Spleen (tissue), 11 donors: Measurements from ENCODE around the gene EPB41. TPM values are rescaled to one million over a fixed set of nuclear protein-coding genes. Genes with fewer than 3 reads are reported as not detected.

ENCODE experiments used
- DNase-seq: peaks from one replicate; pipeline ENCODE4 v3.0.0-alpha.2; 2020
- H3K27ac ChIP-seq, 8 donors: fragments of 200-600 bp; sonication (generic) in 7 of 8; 1 replicate in 4 of 8; 2 replicates in 4 of 8; pipeline versions ENCODE4 v1.5.0 to v1.8.0; 2016 to 2021; ENCODE audit warnings: inconsistent platforms in 4 of 8, mild to moderate bottlenecking in 4 of 8, moderate library complexity in 1 of 8
- H3K27me3 ChIP-seq, 7 donors: fragments of 200-600 bp; sonication (generic) in 6 of 7; replicated peaks in 1 of 7; 1 replicate in 4 of 7; 2 replicates in 3 of 7; pipeline versions ENCODE4 v1.5.0 to v1.8.0; 2016 to 2021; ENCODE audit warnings: inconsistent platforms in 3 of 7, mild to moderate bottlenecking in 1 of 7
- H3K36me3 ChIP-seq, 6 donors: fragments of 200-600 bp; sonication (generic) in 5 of 6; 1 replicate in 4 of 6; 2 replicates in 2 of 6; pipeline versions ENCODE4 v1.5.0 to v1.8.0; 2016 to 2021; ENCODE audit warnings: inconsistent platforms in 2 of 6
- H3K4me1 ChIP-seq, 6 donors: fragments of 200-600 bp; sonication (generic) in 5 of 6; 1 replicate in 3 of 6; 2 replicates in 3 of 6; pipeline versions ENCODE4 v1.5.0 to v1.8.0; 2016 to 2021; ENCODE audit warnings: inconsistent platforms in 3 of 6
- H3K4me3 ChIP-seq, 8 donors: fragments of 200-600 bp; sonication (generic) in 7 of 8; 1 replicate in 4 of 8; 2 replicates in 4 of 8; pipeline versions ENCODE4 v1.5.0 to v1.8.0; 2016 to 2021; ENCODE audit warnings: inconsistent platforms in 4 of 8, mild to moderate bottlenecking in 4 of 8, moderate library complexity in 2 of 8
- H3K9me3 ChIP-seq, 8 donors: fragments of 200-600 bp; sonication (generic) in 7 of 8; 1 replicate in 4 of 8; 2 replicates in 4 of 8; pipeline versions ENCODE4 v1.5.0 to v1.8.0; 2016 to 2021; ENCODE audit warnings: inconsistent platforms in 4 of 8
- CTCF ChIP-seq, 11 experiments: fragments of 200-600 bp in 7 of 11; fragments of 450-650 bp in 4 of 11; sonication (generic) in 4 of 11; IDR thresholded peaks in 8 of 11; conservative IDR thresholded peaks in 3 of 11; 1 replicate in 7 of 11; 2 replicates in 4 of 11; pipeline versions ENCODE4 v1.4.0 to v1.8.0; 2016 to 2021; ENCODE audit warnings: antibody characterized with exemption in 11 of 11, inconsistent platforms in 4 of 11, mild to moderate bottlenecking in 1 of 11
- POLR2A ChIP-seq, 3 donors: fragments of 450-650 bp; IDR thresholded peaks; one replicate each; pipeline ENCODE4 v1.5.1; 2017; ENCODE audit warnings: antibody characterized with exemption in 3 of 3, mild to moderate bottlenecking in 1 of 3
- POLR2AphosphoS5 ChIP-seq, 3 donors: sonication (generic); formaldehyde crosslinking; IDR thresholded peaks; one replicate each; pipeline ENCODE4 v1.5.1; 2017; ENCODE audit warnings: antibody characterized with exemption in 3 of 3
- WGBS, 5 donors: extraction: QIAGEN DNeasy Blood & Tissue Kit in 3 of 5; methylation state at CpG; one replicate each; pipeline versions ENCODE4 v1.1.5 to v1.1.7; 2013 to 2018; 5-methylcytosine and 5-hydroxymethylcytosine counted together
- intact Hi-C: fragments of 100-400 bp; cut with DNase I; formaldehyde crosslinking; loops from one replicate; pipeline ENCODE4 v1.15.0; 2023; ENCODE audit warnings: low total_unique reads
- polyA plus RNA-seq, 3 donors: library from polyadenylated mRNA; stranded (reverse); fragments of 200-250 nt; gene quantifications; one replicate each; pipeline ENCODE4 v1.2.1, GENCODE V29; 2013
- total RNA-seq, 7 donors: library from RNA; depleted of rRNA in 3 of 7; stranded (reverse); fragments of >200 nt in 3 of 7; fragmentation: NEBNext Ultra II Directional in 4 of 7; extraction: Animal tissue kit (Norgen Biotek cat#: 25700) in 4 of 7; gene quantifications; one replicate each; pipeline versions ENCODE4 v1.1.0 to v1.2.1, GENCODE V29; 2016 to 2021
- donor health status: healthy with polysubstance abuse.
- donor health status: DM: no; HTN: no; CAD: no; lungs with moderate emphysema.
- donor health status: DM: no; HTN: no; CAD: no.
- donor health status: Bipolar disorder and iron deficiency.
- donor health status: healthy.
- donor health status: DM: no; HTN: no; CAD: no.
- donor health status: DM: yes; HTN: yes; CAD: no.

EPB41 gene
- total and polyA plus RNA-seq, 10 donors = 6.3 to 156 (median 58.8) TPM

GRCh38 chr1:28894785-28895184, 19.6 kb upstream of the EPB41 start:
- intact Hi-C loops = no loop called here
- 82 to 98% (median 89%) methylated on average over 2 of the region's 2 CpGs for WGBS, 5 donors
- TF ChIP-seq CTCF (IDR thresholded peaks at IDR 0.05 in 8 of 11, conservative IDR thresholded peaks at IDR 0.05 in 3 of 11) = no peak
- no peak for TF ChIP-seq POLR2AphosphoS5 (IDR thresholded peaks at IDR 0.05)
- no peak for TF ChIP-seq POLR2A (IDR thresholded peaks at IDR 0.05)
- Histone ChIP-seq H3K36me3 (peaks cover 0 to 28% (median 3%) of the 10 kb centered on the region in 6 donors), H3K27me3 (no peaks in the 10 kb centered on the region), H3K4me3 (no peak overlapping the region), H3K27ac (no peak overlapping the region), H3K9me3 (no peaks in the 10 kb centered on the region), H3K4me1 (peaks cover 8 to 34% (median 25%) of the 10 kb centered on the region in 6 donors)
- DNase-seq = no peak

GRCh38 chr1:28895896-28896608, 18.3 kb upstream of the EPB41 start:
- H3K36me3 ChIP-seq = peaks cover 0 to 28% (median 3%) of the 10 kb centered on the region in 6 donors
- WGBS, 5 donors = 87 to 96% (median 92%) methylated on average over 4 of the region's 4 CpGs
- intact Hi-C loops = no loop called here
- no peaks in the 10 kb centered on the region for H3K9me3 ChIP-seq
- DNase-seq = no peak
- no peak overlapping the region for H3K4me3 ChIP-seq
- H3K4me1 ChIP-seq = peaks cover 8 to 25% (median 19%) of the 10 kb centered on the region in 6 donors
- TF ChIP-seq CTCF (IDR thresholded peaks at IDR 0.05 in 8 of 11, conservative IDR thresholded peaks at IDR 0.05 in 3 of 11) (no peak), POLR2A (IDR thresholded peaks at IDR 0.05) (no peak), POLR2AphosphoS5 (IDR thresholded peaks at IDR 0.05) (no peak)
- H3K27ac ChIP-seq = no peak overlapping the region
- H3K27me3 ChIP-seq = no peaks in the 10 kb centered on the region

- Histone ChIP-seq H3K27me3 (no peaks in the 10 kb centered on the region), H3K9me3 (no peaks in the 10 kb centered on the region), H3K4me1 (peaks cover 8 to 25% (median 19%) of the 10 kb centered on the region in 6 donors), H3K4me3 (no peak overlapping the region), H3K36me3 (peaks cover 0 to 28% (median 3%) of the 10 kb centered on the region in 6 donors), H3K27ac (no peak overlapping the region)
- 62 to 95% (median 80%) methylated on average over 3 of the region's 3 CpGs for WGBS, 5 donors
- TF ChIP-seq POLR2A (IDR thresholded peaks at IDR 0.05) (no peak), CTCF (IDR thresholded peaks at IDR 0.05 in 8 of 11, conservative IDR thresholded peaks at IDR 0.05 in 3 of 11) (no peak), POLR2AphosphoS5 (IDR thresholded peaks at IDR 0.05) (no peak)
- intact Hi-C loops = no loop called here
- no peak for DNase-seq
These were observed 17.8 kb upstream of the EPB41 start for GRCh38 chr1:28896609-28896986.

- no peak for DNase-seq
- peaks cover 0 to 28% (median 3%) of the 10 kb centered on the region in 6 donors for H3K36me3 ChIP-seq
- peak overlapping the region in 3 of 8 donors; percentile 39 to 72 (median 53) for H3K27ac ChIP-seq
- no peaks in the 10 kb centered on the region for H3K9me3 ChIP-seq
- intact Hi-C loops = no loop called here
- TF ChIP-seq POLR2A (IDR thresholded peaks at IDR 0.05) (no peak), POLR2AphosphoS5 (IDR thresholded peaks at IDR 0.05) (no peak), CTCF (IDR thresholded peaks at IDR 0.05 in 8 of 11, conservative IDR thresholded peaks at IDR 0.05 in 3 of 11) (no peak)
- 70 to 82% (median 77%) methylated on average over 4 of the region's 4 CpGs for WGBS, 5 donors
- peaks cover 8 to 25% (median 19%) of the 10 kb centered on the region in 6 donors for H3K4me1 ChIP-seq
- H3K27me3 ChIP-seq = no peaks in the 10 kb centered on the region
- no peak overlapping the region for H3K4me3 ChIP-seq
These were observed 16.6 kb upstream of the EPB41 start for GRCh38 chr1:28897789-28898188.
